Germinal center (tissue), 1 donor: ENCODE data around the gene HIVEP3.

ENCODE experiments used
- DNase-seq: peaks from one replicate; pipeline ENCODE4 v3.0.0; 2012; ENCODE audit warnings: mixed read lengths, low spot score

Gene HIVEP3

DNA sequence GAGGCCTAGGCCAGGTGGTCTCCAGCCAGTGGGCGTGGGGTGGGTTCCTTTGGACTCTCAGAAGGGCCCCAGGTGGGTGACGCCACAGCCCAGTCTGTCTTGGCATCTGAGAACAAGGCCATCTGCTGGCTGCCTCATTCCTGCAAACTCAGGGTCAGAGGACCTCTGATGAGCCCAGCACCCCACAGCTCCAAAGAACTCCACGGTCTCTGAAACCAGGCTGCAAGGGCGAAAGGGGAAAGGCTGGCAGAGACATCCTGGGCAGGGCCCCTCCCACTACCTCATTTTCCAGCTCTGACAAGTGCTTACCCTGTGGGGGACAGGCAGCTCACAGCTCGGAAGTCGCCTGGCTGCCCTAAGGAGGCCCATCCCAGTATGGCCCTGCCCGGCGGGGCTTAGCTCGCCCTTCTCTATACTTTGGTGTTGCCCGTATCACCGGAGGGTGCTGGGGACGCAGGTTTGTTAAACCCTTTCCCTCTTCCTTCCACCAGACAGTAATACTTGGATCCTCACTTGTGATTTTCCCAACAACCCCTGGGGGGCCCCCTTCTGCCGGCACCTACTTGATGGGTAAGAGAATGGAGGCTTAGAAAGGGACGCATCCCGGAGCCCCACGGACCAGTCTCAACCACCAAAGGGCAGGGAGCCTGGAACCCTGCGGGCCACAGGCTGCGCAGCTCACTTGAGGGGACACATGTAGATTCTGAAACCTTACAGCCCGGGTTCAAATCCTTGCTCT is 423.3 kb downstream of the HIVEP3 start:
- no peak for DNase-seq

DNA sequence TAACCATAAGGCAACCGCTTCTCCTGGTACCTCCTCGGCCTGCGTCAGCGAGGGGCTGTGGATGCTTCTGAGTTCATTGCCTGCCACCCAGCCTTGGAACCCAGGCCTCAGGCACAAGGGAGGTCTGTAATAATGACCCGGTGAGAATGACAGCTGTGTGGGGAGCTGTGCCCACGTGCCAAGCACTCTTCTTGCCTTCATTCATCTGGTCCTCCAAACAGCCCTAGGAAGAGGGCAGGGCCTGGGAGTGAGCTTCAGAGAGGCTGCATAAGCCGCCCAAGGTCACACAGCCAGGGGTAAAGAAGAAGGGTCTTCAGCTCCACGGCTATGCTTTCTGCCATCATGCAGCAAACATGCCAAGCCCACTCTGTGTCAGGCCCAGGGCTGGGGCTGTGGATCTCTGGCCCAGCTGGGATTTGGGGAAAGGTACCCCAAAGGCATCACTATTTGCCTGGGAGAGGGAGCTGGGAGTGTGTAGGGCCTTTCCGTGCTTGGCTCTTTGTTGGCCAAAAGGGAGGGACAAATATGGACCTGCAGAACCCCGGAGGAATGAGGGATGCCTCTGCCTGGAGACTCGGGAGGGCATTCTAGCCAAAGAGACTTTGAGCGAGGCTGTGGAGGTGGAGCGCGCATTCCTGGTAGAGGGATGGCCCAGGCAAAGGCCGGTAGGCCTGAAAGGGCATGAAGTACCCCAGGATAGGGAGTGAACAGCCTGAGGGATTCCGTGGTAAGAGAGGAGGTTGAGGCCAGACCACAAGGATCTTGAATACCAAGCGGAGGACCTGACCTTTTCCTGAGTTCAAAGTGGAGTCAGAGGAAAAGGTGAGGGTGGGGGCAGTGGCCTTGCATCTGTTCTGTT is 424.1 kb downstream of the HIVEP3 start:
- DNase-seq, result no peak

DNA sequence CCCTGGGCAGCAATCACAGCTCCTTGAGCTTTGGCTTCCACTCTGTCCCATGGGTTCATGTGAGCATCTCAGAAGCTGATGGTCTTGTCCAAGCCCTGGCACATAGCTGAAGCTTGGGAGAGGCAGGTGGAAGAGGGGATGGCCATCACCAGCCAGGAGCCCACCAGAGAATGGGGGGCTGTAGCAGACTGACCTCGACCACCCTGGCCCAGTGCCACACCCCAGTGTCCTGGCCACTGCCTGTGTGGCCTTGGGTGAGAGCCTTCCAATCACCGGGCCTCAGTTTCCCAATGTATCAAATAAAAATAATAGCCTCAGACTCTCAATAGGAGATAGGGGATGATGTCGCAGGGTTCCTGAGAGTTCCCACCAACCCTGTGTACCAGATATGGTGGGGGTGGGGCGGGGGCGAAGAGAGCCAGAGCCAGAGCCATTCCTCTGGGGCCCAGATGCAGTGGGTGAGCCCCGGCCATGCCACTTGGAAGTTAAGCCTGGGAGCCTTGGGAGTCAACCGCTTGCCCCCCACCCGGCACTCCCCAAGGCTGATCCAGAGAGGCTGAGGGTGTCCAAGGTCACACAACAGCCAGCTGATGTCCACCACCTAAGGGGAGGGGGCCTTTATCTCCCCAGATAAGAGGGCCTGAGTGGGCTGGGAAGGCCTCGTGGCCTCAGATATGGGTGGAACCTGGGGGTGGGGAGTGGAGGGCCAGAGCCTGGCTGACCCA is 424.9 kb downstream of the HIVEP3 start:
- DNase-seq, result no peak

DNA sequence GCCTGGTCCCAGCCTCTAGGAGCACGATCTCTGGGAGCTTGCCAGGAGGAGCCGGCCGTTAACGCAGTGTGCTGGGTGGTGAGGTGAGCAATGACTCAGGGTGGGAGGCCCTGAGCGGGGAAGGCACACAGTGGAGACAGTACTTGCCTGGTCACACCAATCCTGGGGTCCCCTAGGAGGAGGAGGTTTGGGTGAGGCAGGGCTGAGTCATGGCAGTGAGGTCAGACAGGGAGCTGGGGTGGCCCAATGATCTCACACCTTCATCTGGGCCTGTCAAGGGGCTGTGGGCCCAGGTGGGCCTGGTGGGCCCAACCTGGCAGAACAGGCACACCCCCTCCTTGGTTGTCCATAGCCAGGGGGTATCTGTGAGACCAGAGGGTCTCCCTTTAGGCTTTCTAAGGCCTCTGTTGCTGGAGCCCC is 425.6 kb downstream of the HIVEP3 start:
- DNase-seq, result no peak

DNA sequence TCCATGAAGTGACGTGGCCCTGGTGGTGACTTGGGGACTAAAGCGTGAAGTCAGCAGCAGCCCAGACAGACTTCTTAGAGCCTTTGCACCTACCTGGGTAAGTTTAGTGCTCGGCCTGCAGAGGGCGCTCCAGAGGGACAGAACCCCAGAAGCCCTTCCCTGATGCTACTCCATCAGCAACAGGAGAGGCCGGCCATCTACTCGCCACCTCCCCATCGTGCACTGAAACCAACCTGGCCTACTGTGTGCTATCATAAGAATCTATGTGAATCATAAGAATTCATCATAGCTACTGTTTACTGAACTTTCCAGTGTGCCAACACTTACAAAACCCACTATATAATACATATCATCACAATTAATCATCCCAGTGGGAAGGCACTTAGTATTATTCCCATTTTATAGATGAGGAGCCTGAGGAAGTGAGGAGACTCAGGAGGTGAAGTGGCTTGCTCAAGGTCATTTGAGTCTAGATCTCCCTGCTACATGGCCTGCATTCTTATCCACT is 426.3 kb downstream of the HIVEP3 start:
- peak; percentile 50 for DNase-seq

DNA sequence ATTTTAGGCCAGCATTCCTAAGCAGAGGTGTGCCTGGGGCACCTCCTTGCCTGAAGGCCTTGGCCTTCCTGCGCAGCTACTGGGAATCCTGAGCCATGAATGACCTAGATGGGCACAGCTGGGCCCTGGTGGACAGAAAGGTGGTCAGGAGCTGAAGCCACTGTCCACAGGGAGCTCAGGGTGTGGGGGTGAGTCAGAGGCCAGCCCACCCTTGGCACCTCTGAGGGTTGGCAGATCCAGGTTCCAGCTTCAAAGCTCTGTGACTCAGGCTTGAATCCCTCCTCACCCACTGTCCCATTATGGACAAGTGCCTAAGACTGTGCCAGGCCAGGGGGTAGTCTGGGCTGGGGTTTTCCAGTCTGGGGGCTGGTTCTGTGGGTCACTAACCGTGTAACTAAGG is 427.8 kb downstream of the HIVEP3 start:
- no peak for DNase-seq

DNA sequence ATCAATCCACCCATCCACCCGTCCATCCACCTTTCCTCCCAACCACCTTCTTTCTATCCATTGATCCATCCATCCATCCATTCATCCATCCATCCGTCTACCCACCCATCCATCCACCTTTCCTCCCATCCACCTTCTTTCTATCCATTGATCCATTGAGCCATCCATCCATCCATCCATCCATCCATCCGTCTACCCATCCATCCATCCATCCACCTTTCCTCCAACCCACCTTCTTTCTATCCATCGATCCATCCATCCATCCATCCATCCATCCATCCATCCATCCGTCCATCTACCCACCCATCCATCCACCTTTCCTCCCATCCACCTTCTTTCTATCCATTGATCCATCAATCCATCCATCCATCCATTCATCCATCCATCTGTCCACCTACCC is 429.2 kb downstream of the HIVEP3 start:
- no peak for DNase-seq

DNA sequence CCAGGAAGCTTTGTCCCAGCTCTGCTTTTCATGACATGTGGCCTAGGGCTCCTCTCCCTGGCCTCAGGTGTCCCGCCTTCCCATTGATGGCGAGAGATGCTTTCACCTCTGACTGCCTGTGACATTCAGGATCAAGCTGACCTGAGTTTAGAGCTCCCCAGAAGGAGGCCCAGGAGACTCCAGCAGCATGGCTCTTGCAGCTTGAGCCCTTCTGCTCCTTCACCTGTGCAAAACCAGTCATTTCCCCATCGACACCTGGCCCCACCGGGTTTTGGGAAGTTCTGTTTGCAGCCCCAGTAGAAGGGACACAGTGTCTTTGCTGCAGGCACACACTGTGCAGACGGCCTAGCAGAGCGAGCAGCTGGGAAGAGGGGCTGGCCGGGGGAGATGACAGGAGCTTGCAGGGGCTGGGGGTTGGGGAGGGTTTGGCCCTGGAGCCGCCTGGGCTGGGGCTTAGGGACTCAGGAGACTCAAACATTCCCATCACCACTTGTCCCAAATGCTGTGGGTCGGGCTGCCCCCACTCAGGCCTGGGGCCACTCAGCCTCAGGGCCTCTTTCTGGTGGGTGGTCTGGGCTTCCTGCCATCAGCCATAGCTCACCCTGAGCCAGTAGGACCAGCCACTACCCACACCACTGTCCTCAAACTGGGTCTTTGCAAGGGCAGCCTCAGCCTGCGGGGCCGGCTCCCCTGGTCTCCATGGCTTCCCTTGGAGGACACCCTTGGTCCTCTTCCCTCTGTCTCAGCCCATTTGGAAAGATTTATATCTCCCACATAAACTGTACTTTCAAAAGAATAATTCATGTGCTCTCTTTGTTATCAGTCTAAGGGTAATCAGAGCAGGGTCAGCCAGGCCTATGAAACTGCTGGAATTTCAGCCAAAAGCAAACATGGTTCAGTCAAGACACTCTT is 430.4 kb downstream of the HIVEP3 start:
- DNase-seq, result no peak

DNA sequence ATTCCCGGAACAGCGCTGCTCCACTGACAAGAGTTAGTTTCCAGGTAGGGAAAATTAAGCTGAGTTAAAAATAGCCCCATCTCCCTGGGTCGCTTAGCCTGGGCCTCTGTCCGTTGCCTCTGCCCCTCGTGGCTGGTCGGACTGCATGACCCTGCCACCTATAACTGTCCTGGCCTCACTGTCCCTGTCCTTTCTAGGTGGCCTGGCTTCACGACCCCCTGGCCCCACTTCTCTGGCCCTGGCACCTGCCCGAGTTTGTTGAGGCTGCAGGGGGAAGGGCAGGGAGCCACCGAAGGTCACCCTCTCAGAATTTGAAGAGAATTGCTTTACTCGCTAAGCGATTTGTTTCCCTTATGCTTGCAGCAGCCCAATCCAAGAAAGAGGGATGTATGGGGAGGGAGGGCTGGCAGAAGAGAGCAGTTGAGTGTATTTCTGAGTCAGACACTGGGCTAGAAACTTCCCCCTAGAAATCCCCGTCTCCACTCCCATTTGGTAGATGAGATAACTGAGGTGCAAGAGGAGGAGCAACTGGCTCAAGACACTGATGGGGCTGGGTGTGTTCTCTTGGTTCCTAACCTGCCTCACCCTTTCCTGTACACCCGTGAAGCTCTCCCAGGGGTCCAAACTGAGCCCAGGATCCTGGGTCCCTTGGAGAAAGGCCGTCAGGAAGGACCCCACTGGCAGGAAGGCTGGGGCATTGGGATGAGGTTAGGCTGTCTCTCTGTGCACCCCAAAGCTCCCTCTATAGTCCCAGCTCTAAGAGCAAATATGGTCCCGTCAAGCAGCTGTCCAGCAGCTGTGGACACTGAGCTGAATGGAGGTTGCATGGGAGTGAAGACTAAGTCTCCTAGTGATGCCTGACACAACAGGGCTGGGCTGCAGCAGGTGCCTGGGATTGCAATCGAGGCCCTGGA is 431.3 kb downstream of the HIVEP3 start:
- no peak for DNase-seq

DNA sequence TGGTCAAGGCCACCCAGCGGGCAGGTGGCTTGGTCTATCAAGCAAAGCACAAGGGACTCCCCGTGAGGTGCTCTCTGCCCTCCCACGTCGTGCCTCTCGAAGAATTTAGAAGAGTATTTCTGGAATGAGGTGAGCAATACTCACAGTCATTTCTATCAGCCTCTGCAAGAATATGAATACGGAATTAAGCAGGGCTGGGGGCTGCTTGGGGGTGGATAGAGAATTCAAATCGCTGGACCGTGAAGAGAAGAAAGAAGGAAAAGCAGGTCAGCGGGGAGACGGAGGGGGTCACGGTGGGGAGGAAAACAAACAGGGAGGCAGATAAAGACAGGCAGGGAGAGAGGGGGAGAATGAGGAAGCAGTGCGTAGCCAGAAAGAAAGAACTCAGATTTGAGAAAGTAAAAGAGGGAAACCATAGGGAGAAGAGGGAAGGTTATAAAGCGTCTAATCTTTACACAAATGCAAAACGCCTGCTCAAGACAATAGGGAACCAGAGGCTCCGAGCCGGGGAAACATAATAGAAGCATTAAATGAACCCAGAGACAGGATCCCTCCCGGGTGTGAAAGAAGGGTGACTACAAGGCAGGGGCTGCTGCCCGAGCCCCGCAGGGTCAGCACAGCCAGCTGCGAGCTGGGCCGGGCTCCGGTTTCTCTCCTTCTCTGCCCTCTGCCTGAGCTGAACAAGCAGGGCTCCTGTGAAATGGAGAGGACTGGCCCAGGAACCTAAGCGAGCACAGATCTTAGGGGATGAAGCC is 432.2 kb downstream of the HIVEP3 start:
- DNase-seq, result no peak

DNA sequence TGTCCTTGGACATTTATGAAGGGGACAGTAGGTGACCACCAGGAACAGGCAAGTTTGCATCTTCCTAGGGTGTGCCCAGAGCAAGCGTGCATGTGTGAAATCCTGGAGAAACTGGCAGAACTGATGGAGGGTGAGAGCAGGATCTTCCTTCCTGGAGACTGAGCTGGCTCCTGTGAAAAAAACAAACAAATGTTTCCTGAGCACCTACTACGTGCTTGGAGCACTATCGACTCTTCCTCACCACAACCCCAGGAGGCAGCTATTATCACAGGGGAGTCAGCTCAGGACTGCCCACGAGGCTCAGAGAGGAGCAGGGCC is 432.7 kb downstream of the HIVEP3 start:
- DNase-seq, result no peak

DNA sequence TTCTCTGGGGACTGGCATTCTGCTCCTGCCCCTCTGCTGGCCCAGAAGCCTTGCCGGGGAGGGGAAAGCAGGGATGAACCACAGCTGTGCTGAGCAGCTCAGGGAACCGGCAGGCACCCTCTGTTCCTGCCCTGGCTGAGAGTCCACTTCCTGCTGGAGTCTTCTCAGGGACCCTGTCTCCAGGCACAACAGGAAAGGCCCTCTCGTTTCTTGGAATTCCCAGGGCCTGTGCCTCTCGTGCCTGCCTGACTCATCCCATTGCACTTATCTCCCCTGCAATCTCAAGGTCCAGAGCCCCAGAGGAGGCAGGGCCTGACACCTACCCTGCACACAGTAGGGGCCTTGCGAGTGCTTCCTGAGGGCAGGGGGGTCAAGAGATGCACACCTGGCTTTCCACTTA is 433.1 kb downstream of the HIVEP3 start:
- no peak for DNase-seq

DNA sequence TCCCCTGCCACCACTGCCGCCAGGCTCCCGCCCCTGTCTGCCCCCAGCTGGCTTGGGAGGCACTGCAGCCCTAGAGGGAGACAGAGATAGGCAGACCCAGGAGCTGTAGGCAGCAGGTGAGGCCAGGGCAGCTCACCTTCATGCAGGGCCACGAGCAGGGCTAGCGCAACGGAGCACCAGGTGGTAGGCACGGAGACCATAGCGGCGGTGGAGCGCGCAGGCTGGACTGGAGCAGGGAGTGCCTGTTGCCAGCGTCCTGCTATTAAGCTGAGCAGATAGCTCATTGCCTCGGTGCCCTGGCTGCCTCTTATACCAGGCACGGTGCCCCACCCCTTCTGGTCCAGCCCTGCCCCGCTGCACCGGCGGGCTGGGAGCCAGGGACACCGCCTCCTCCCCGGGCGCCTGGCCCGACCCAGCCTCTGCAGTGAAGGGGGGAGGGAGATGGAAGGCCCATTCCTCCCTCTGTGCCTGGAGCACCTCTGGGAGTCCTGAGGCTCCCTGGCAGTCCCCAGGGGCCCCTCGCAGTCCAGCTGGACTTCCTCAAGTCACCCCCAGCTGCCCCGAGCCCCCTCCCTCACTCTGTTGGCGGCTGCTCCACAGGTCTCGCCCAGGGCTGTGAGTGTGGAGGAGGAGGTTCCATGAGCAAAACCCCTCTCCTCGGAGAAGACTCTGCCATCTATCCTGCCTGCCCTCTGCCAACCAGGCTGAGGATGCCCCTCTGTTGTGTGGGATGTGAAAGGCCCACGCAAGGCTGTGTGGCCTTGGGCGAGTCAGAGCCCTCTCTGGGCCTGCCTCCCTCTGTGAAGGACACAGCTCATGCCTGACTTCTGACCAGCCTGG is 434.1 kb downstream of the HIVEP3 start, which contains the start of gene EDN2:
TSS of gene EDN2 (minus strand) at position 282 of the 840 bp plus-strand sequence. CDS start at position 200, 82 bp downstream.
- peak; percentile 23 for DNase-seq

DNA sequence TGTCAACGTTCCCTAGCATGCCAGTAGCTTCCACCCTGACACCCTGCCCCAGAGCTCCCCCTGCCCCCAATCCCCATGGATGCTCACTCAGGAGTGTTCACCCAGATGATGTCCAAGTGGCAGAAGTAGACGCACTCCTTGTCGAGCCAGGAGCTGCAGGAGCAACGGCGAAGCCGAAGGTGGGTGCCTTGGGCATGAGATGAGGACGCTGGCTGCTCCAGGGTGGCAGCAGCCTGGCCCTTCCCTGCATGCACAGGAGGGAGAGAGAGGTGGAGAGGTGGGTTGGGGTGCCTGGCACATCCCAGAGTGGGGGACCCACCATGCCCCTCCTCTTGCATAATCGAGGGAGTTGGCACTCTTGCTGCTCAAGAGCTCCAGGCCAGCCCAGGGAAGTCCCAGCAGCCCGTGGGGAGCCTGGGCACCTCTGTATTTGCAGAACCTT is 434.7 kb downstream of the HIVEP3 start:
- DNase-seq, result no peak

DNA sequence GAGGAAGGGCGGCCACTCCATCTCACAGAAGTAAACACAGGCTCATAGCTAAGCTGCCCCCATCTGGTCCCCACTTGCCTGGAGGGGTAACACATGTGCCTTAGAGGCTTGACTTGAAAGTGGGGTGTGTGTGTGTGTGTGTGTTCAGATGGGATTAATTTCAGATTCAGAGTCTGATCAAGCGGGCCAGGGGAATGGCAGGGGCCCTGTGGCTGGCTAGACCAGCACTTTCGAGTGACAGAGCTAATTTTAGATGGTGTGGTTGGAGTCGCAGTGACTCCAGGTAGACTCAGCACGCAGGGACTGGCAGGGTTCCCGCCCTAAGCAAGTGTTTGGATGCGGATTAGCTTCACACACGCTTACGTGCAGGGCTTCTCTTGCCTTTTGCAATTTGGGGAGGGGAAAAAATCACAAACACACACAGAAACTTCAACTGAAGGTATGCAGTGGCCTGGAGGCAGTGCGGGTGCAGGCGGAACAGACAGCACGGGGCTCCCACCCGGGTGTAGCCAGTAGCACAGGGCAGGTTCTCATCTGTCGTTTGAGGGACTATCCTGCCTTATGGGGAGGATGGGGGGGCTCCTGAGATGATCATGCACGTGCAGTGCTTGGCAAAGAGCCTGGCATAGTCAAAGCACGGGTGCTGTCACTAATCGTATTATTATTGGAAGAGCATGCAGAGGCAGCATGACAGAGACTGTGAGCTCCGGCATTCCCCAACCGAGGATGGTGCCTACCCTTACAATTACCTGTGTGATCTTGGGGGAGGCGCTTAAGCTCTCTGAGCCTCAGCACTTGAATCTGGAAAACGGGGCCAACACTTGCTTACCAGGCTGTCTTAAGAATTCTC is 435.5 kb downstream of the HIVEP3 start:
- no peak for DNase-seq

DNA sequence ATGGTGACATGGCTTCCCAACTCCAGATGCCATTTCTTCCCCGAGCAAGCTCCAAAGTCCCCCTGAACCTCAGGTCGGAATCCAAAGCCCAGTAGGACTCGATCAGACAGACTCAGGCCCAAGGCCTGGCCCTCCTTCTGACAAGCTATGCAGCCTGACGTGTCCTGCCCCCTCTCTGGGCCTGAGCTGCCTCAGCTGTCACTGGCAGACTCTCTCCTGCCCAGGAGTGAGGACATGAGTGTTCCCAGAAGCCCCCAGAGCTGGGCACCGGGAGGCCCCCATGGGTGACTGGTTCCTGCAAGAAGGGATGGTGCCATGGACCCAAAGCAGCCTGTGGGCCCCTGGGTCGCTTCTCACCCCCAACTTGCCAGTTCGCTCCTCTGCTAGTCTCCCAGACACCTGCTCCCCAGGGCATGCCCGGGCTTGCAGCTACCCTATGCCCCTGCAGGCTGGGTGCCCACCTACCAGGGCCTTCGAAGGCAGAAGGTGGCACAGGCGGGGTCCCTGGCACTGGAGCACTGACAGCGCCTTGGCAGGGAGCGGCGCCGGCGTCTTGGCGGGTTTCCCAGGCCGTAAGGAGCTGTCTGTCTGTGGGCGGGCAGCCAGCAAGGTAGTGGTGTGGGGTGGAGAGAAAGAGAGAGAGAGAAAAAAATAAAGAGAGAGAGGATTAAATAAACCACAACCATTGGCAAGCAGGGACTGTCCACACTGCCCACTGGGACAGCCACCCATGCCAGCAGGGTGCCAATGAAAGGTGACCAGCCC is 436.5 kb downstream of the HIVEP3 start:
- no peak for DNase-seq
